Heart left ventricle (tissue), 16 donors: ENCODE data around the gene UCKL1. TPM values are rescaled to one million over a fixed set of nuclear protein-coding genes. Genes with fewer than 3 reads are reported as not detected.
"Not testable (repeated sequence)": the region's sequence is repeated elsewhere in the genome, so short reads cannot be mapped to it uniquely, and the experiment has no call there.

Experiments
- ATAC-seq, 4 donors: fragments of 200-7000 bp; cut with Tn5 transposase; one replicate each; pipeline ENCODE4 v1.9.1; 2020 to 2022; ENCODE audit warnings: moderate library complexity in 4 of 4, mild to moderate bottlenecking in 3 of 4, moderate number of reproducible peaks in 1 of 4
- DNase-seq, 5 donors: peaks; one replicate each; pipeline ENCODE4 v3.0.0-alpha.2; 2020
- H3K27ac ChIP-seq, 12 donors: fragments of 200-600 bp; sonication (generic) in 4 of 12; one replicate each; pipeline versions ENCODE4 v1.5.0 to v1.8.0; 2016 to 2022; ENCODE audit warnings: mild to moderate bottlenecking in 2 of 12
- H3K27me3 ChIP-seq, 9 donors: fragments of 200-600 bp; sonication (generic) in 2 of 9; one replicate each; pipeline versions ENCODE4 v1.5.1 to v1.8.0; 2016 to 2022; ENCODE audit warnings: mild to moderate bottlenecking in 3 of 9
- H3K36me3 ChIP-seq, 9 donors: fragments of 200-600 bp; sonication (generic) in 2 of 9; one replicate each; pipeline versions ENCODE4 v1.5.0 to v1.8.0; 2018 to 2022; ENCODE audit warnings: mild to moderate bottlenecking in 2 of 9
- H3K4me1 ChIP-seq, 12 donors: fragments of 200-600 bp; sonication (generic) in 4 of 12; one replicate each; pipeline versions ENCODE4 v1.5.0 to v1.8.0; 2016 to 2022; ENCODE audit warnings: mild to moderate bottlenecking in 3 of 12
- H3K4me3 ChIP-seq, 12 donors: fragments of 200-600 bp; sonication (generic) in 4 of 12; one replicate each; pipeline versions ENCODE4 v1.5.0 to v1.8.0; 2017 to 2022; ENCODE audit warnings: mild to moderate bottlenecking in 9 of 12, moderate library complexity in 4 of 12
- H3K9me3 ChIP-seq, 12 donors: fragments of 200-600 bp; sonication (generic) in 4 of 12; one replicate each; pipeline versions ENCODE4 v1.5.0 to v1.8.0; 2016 to 2022; ENCODE audit warnings: mild to moderate bottlenecking in 1 of 12
- CTCF ChIP-seq, 12 donors: fragments of 200-600 bp; sonication (generic) in 4 of 12; IDR thresholded peaks; one replicate each; pipeline versions ENCODE4 v1.5.0 to v1.8.0; 2018 to 2022; ENCODE audit warnings: antibody characterized with exemption in 12 of 12, mild to moderate bottlenecking in 5 of 12
- POLR2A ChIP-seq, 2 donors: fragments of 450-650 bp; IDR thresholded peaks; one replicate each; pipeline ENCODE4 v1.6.1; 2017; ENCODE audit warnings: antibody characterized with exemption in 2 of 2, mild to moderate bottlenecking in 2 of 2, moderate library complexity in 2 of 2
- WGBS, 4 donors: extraction: QIAGEN DNeasy Blood & Tissue Kit in 2 of 4; methylation state at CpG; one replicate each; pipeline versions ENCODE4 v1.1.5 to v1.1.7; 2013 to 2018; 5-methylcytosine and 5-hydroxymethylcytosine counted together
- intact Hi-C, 10 donors: fragments of 100-400 bp; cut with DNase I; formaldehyde crosslinking; loops; one replicate each; pipeline versions ENCODE4 v1.11.1 to v1.14.2; 2022
- polyA plus RNA-seq, 2 donors: library from polyadenylated mRNA; stranded (reverse); fragments of 200-250 nt; gene quantifications; one replicate each; pipeline ENCODE4 v1.2.3, GENCODE V29; 2013
- total RNA-seq, 9 donors: library from RNA; depleted of rRNA in 2 of 9; stranded (reverse); fragments of >200 nt in 2 of 9; fragmentation: NEBNext Ultra II Directional in 3 of 9; extraction: Animal tissue kit (Norgen Biotek cat#: 25700) in 3 of 9; gene quantifications; one replicate each; pipeline versions ENCODE4 v1.1.0 to v1.2.4, GENCODE V29; 2016 to 2023
- donor health status: ischemic (EF 13 %, LVEDD 7.1; RV severe dilation, severe dysfunction).
- donor health status: healthy with polysubstance abuse.
- donor health status: DM: no; HTN: yes; CAD: no.
- donor health status: DM: no; HTN: no; CAD: no.
- donor health status: ischemic (EF 25% LVEDD 6.9; RV normal size, moderate dysfunction).
- donor health status: ischemic (EF 25% LVEDD 5.7; RV mildly dilated, moderate dysfunction).
- donor health status: healthy.
- donor health status: DM: yes; HTN: yes; CAD: no.
- donor health status: ischemic (EF 35%, LVEDD 5.7; RV mildly dilated, moderate dysfunction).
- donor health status: nonischemic (EF 11% LVEDD 7.7; RV severe dilation, severe dysfunction).
- donor health status: DM: yes; HTN: yes; CAD: no.
- donor health status: PGD.
- donor health status: ischemic (EF 29% LVEDD 5.4; RV normal size, mild dysfunction).
- donor health status: nonischemic (EF 23%, LVEDD 6.1; RV moderate dilation, normal function).

UCKL1 gene
- total and polyA plus RNA-seq, 11 donors: 27.7 to 49.7 (median 37.5) TPM

- intact Hi-C loops: no loop called here
Observed at GRCh38 chr20:63920226-63920625, 36.0 kb downstream of the UCKL1 start.

DNA sequence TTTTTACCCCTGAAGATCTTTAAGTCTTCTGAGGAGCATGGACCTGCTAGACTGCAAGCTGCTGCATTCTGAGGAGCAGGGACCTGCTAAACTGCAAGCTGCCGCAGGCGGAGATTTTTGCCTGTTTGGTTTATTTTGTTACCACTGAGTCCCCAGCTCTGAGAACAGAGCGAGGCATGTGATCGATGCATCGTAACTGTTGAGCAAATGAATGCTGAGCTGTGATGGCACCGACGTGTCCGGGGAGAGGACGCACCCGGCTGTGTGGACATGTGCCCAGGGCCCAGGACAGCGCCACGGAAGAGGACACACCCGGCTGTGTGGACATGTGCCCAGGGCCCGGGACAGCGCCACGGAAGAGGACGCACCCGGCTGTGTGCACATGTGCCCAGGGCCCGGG is 37.1 kb downstream of the UCKL1 start:
- Histone ChIP-seq H3K4me1 (peaks cover 0 to 13% (median 1%) of the 10 kb centered on the region in 12 donors), H3K27me3 (no peaks in the 10 kb centered on the region), H3K27ac (no peak overlapping the region), H3K4me3 (no peak overlapping the region), H3K36me3 (peaks cover 0 to 52% (median 8%) of the 10 kb centered on the region in 9 donors), H3K9me3 (peaks cover 0 to 12% (median 0%) of the 10 kb centered on the region in 12 donors)
- intact Hi-C loops: loop anchor here in 2 of 10 donors (10.0 kb wide), 2 partner anchors 56 to 206 kb away; partner anchors contain the start of gene SAMD10 (in 1 of the 2)
- DNase-seq: peak in 1 of 5 donors; percentile 22
- WGBS, 4 donors: 78 to 94% (median 87%) methylated on average over 12 to 19 of the region's 19 CpGs
- no peak for TF ChIP-seq POLR2A (IDR thresholded peaks at IDR 0.05)
- no peak for TF ChIP-seq CTCF (IDR thresholded peaks at IDR 0.05)
- no peak for ATAC-seq

More at GRCh38 chr20:63920226-63920625, 36.0 kb downstream of the UCKL1 start:
- Histone ChIP-seq H3K4me3 (no peak overlapping the region), H3K4me1 (peaks cover 0 to 10% (median 1%) of the 10 kb centered on the region in 12 donors), H3K36me3 (peaks cover 0 to 54% (median 8%) of the 10 kb centered on the region in 9 donors), H3K27ac (no peak overlapping the region), H3K27me3 (no peaks in the 10 kb centered on the region), H3K9me3 (peaks cover 0 to 12% (median 0%) of the 10 kb centered on the region in 12 donors)
- peak in 1 of 4 donors; percentile 8 for ATAC-seq
- DNase-seq: peak in 1 of 5 donors; percentile 47
- no peak for TF ChIP-seq CTCF (IDR thresholded peaks at IDR 0.05)
- no peak for TF ChIP-seq POLR2A (IDR thresholded peaks at IDR 0.05)
- WGBS, 4 donors: 86 to 97% (median 94%) methylated on average over 22 to 23 of the region's 23 CpGs

- Histone ChIP-seq H3K4me1 (peaks cover 0 to 14% (median 0%) of the 10 kb centered on the region in 12 donors), H3K36me3 (peaks cover 0 to 55% (median 8%) of the 10 kb centered on the region in 9 donors), H3K27ac (no peak overlapping the region), H3K4me3 (no peak overlapping the region), H3K27me3 (no peaks in the 10 kb centered on the region), H3K9me3 (peaks cover 0 to 12% (median 0%) of the 10 kb centered on the region in 12 donors)
- DNase-seq (peak in 1 of 5 donors; percentile 47), ATAC-seq (no peak)
- intact Hi-C loops: loop anchor here in 2 of 10 donors (10.0 kb wide), 2 partner anchors 57 to 207 kb away; partner anchors contain the start of gene SAMD10 (in 1 of the 2)
- 90 to 94% (median 92%) methylated on average over 8 to 11 of the region's 11 CpGs for WGBS, 4 donors
- TF ChIP-seq POLR2A (IDR thresholded peaks at IDR 0.05) (no peak), CTCF (IDR thresholded peaks at IDR 0.05) (no peak)
Observed at GRCh38 chr20:63917811-63918210, 38.4 kb downstream of the UCKL1 start.

- peak in 1 of 5 donors; percentile 10 for DNase-seq
- not testable (repeated sequence) for H3K27me3 ChIP-seq, H3K4me3 ChIP-seq, H3K27ac ChIP-seq, ATAC-seq
- intact Hi-C loops: loop anchor here in 2 of 10 donors (10.0 kb wide), 2 partner anchors 58 to 208 kb away; partner anchors contain the start of gene SAMD10 (in 1 of the 2)
- Histone ChIP-seq H3K4me1 (peaks cover 0 to 28% (median 3%) of the 10 kb centered on the region in 12 donors), H3K9me3 (peaks cover 0 to 12% (median 0%) of the 10 kb centered on the region in 12 donors), H3K36me3 (peaks cover 0 to 48% (median 8%) of the 10 kb centered on the region in 9 donors)
- 83 to 97% (median 95%) methylated on average over 8 of the region's 8 CpGs for WGBS, 4 donors
Observed at GRCh38 chr20:63916371-63916939, 39.8 kb downstream of the UCKL1 start.
